Stimulated activated CD8-positive, alpha-beta memory T cell treated with anti-CD3 and anti-CD28 coated beads, Interleukin-4, amount 100 ng/mL, for 4 hours (primary cell): ENCODE data around the gene RPS6KB2.
A peak's percentile ranks its signal among the peaks of the same experiment; 100 is the strongest.

Source experiments
- DNase-seq, 2 donors: peaks; one replicate each; pipeline ENCODE4 v3.0.0-alpha.2; 2020; ENCODE audit warnings: low read depth in 2 of 2, low spot score in 1 of 2

Gene RPS6KB2

DNA sequence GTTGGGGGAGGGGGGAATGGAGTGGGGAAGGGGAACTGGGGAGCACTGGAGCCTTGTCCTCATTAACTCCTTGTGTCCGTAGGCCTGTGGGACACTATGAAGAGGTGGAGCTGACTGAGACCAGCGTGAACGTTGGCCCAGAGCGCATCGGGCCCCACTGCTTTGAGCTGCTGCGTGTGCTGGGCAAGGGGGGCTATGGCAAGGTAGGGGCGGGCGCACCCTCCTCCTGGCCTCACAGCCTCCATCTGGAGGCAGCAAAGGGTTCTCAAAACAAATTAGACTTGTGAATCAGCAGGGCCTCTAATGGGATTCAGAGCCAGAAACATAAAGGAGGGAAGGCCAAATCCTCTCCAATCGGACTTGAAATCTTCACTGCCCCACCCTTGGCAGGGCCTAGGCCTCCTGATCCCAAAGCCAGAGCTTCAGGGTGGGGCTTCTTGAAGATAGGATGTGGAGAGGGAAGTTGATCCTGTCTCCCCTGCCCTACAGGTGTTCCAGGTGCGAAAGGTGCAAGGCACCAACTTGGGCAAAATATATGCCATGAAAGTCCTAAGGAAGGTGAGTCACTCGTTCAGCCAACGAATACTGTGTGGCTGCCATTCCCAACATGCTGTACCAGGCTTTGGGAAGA, 859 bp downstream of the RPS6KB2 start:
- DNase-seq: no peak

DNA sequence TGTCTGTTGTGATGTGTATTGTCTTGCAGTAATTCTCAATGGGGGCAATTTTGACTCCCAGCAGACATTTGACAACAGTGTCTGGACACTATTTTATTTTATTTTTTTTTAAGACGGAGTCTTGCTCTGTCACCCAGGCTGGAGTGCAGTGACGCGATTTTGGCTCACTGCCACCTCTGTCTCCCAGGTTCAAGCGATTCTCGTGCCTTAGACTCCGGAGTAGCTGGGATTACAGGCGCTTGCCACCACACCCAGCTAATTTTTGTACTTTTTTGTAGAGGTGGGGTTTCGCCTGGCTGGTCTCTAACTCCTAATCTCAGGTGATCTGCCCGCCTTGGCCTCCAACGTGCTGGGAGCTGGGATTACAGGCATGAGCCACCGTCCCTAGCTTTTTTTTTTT, 1.4 kb downstream of the RPS6KB2 start:
- no peak for DNase-seq

DNA sequence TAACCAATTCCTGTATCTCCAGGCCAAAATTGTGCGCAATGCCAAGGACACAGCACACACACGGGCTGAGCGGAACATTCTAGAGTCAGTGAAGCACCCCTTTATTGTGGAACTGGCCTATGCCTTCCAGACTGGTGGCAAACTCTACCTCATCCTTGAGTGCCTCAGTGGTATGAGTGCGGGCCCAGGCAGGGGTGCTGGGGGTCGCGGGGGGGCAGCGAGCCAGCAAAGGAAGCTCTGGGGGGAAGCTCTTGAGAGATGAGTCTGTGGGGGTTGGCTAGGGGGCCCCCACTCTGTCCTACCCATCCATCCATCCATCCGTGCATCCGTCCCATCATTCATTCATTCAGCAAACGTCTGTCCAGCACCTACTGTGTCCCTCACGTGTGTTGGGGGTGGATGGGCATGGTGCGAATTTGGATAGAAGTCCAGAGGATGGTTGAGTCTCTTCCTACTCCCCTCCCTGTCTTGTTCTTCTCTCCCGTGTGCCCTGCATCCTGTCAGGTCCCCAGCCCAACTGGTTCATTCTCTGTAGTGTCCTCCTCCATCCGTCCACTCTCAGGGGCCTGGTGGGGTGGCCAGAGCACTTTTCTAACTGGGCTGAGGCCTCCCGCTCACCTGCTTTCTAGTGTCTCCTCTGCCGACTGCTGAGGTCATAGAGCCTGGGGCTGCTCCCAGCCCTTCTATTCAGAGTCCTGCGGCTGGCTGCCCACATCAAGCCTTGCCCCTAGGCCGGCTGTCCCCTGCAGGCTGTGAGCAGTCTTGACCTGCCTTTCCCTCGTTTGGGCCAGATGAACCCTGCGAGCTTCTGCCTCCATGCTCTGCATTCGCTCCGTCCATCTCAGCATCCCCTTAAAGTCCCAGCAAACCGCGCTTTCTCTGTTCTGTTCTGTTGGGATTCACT, 3.3 kb downstream of the RPS6KB2 start:
- DNase-seq: no peak

DNA sequence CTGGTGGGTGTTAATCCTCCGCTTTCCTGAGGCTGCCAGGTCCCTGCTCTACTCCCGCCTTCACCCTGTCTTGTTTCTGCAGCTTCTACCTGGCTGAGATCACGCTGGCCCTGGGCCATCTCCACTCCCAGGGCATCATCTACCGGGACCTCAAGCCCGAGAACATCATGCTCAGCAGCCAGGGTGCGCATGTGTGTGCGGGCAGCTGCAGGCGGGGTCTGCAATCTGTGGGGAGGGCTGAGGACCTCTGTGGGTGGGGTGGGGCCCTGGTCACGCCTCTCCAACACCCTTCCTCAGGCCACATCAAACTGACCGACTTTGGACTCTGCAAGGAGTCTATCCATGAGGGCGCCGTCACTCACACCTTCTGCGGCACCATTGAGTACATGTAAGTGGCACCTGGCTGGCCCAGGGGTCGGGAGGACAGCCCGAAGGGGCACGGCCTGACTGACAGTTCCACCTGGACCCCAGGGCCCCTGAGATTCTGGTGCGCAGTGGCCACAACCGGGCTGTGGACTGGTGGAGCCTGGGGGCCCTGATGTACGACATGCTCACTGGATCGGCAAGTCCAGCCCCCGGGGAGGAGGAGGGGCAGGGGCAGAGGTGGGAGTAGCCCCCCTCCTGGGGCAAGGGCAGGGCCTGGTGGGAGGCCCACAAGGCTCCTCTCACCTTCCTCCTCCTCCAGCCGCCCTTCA, 4.5 kb downstream of the RPS6KB2 start:
- no peak for DNase-seq

DNA sequence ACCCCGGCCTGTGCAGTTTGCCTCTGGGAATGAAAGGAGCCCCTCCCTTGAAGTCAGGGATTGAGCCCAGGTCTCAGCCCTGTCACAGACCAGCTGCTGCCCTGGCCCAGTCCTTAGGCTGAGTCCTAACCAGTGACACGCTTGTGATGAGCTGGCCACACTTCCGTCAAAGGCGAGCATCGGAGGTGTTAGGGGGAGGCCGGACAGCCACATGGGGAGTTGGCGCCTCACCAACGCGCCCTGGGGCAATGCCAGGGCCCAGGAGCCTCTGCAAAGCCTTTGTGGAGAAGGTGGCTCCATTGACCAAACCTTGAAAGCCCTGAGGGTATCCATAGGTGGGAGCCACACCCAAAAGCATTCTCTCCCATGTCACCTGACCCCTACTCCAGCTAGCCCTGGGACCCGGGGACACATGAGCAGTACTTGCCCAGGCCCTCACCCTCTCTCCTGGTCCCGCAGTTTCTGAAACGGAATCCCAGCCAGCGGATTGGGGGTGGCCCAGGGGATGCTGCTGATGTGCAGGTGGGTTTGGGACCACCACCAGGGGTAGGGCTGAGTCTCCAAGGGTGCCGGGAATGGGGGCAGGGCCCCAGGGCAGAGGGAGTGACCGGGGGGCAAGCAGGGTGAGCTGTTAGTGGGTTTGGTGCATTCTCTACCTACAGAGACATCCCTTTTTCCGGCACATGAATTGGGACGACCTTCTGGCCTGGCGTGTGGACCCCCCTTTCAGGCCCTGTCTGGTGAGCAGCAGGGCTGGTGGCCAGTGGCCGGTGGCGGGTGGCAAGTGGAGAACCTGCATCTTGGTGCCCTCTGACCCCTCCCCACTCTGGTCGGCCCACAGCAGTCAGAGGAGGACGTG, 5.5 kb downstream of the RPS6KB2 start:
- DNase-seq: no peak

DNA sequence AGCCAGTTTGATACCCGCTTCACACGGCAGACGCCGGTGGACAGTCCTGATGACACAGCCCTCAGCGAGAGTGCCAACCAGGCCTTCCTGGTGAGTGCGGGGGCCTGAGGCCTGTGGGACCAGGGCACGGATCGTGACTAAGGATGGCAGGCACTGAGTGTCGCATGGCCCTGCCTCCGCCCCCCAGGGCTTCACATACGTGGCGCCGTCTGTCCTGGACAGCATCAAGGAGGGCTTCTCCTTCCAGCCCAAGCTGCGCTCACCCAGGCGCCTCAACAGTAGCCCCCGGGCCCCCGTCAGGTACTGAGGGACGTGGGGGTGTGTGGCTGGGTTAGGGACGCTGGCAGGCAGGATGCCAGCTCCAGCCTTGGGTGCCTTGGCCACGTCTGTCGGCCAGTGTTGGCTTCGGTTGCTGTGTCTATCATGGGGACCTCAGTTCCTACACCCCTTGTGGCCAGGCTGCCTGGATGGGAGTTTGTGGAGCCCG, 6.1 kb downstream of the RPS6KB2 start:
- no peak for DNase-seq

DNA sequence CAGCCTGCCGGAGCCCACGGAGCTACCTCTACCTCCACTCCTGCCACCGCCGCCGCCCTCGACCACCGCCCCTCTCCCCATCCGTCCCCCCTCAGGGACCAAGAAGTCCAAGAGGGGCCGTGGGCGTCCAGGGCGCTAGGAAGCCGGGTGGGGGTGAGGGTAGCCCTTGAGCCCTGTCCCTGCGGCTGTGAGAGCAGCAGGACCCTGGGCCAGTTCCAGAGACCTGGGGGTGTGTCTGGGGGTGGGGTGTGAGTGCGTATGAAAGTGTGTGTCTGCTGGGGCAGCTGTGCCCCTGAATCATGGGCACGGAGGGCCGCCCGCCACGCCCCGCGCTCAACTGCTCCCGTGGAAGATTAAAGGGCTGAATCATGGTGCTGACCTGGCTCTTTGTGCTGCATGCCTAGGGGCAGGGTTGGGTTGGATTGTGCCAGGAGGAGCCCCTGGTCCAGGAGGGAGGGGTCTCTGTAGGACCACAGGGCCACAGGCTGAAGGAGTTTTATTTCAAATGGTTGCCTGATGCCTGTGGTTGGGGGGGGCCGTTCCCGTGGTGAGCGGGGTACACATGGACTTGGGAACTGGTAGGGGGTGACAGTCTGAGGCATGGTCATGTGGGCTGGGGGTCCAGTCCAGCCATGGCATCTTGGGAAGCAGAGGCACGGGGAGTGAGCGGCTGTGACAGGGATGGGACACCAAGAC, 6.9 kb downstream of the RPS6KB2 start:
- DNase-seq: no peak

DNA sequence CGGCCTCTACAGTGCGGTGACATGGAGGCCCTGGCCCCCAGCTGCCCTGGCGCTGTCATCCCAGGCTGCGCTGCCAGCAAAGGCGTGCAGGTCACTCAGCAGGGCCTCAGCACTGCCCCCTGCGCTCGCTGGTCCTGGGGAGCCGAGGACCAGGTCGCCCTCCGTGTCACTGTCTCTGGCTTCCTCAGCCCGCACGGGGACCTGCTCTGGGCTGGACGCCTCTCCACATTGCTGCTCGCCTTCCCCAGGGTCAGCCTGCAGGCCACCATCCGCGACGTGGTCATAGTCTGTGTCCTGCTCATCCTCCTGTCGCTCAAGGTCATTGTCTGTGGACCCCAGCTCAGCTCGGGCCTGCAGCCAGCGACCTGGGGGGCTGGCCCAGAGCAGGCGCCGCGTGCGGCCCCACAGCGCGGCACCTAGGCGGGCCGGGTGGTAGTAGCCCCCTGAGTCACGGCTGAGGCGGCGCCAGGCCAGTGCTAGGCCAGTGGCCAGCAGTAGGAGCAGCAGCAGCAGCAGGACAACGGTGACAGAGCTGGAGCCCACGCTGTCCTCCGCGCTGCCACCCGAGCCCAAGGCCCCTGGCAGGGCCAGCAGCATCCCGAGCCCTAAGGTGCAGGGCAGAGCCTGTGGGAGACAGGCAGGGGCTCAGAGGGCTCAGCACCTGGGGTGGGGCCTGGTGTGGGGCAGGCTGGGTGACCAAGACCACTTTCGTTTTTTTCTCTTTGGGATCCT, 7.6 kb downstream of the RPS6KB2 start:
- no peak for DNase-seq

DNA sequence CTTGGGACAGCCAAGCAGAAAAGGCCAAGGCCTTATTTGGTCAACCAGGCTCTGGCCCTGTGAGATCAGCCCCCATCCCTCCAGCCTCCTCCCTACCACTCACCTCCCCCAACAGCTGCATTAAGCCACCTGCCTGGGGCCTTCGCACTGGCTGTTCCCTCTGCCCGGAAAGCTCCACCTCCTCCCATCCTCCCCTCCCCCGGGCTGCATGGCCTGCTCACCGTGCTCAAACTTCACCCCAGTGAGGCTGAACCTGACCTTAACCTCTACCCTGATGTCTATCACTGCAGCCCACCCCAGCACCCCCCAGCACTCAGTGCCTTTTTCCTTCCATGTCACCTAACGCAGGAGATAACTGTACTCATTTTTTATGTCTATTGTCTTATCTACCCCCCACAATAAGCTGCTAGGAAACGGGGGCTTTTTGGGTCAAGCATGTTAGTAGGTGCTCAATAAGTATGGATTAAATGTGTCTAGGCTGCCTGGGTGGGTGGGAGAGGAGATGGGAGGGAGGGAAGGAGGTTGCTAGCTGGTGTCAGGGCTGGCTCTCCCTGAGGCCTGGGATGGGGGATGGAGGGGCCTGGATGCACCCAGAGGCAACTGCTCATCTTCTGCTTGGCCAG, 8.3 kb downstream of the RPS6KB2 start:
- DNase-seq: no peak

DNA sequence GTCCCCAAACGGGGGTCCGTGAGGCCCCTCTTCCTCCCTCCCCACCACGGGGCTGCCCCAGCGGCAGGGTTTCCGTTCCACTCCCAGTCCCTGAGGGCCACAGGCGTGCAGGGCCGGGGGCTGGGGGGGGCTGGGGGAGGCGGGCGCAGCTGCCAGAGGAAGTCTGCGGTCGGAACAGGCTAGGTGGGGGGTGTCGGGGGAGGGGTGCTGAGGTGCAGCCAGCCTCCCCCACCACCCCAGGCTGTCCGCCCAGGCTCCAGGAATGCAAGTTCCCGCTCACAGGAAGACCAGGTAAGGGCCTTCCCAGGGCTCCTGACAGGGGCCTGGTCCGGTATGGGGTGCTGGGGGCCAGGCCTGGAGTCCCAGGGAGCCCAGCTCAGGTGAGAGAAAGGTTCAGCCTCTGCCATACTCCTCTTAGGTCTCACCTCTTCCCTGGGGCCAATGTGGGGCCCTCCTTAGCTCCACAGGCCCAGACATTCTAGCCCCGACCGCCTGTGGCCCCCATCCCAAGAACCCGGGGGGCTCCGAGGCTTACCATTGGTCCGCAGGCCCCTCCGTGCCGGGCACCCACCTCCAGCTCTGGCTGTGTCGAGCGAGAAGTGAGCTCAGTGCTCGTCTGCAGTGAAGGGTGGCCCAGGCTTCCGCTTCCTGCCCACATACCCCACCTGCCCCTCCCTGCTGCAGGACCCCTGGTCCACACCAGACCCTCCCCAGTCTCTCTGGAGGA, 9.0 kb downstream of the RPS6KB2 start, which contains the start of gene PTPRCAP:
Gene PTPRCAP (minus strand): TSS at position 601 of the 727 bp plus-strand sequence. CDS start 63 bp downstream, at position 538.
- DNase-seq: peak; percentile 49 to 62

DNA sequence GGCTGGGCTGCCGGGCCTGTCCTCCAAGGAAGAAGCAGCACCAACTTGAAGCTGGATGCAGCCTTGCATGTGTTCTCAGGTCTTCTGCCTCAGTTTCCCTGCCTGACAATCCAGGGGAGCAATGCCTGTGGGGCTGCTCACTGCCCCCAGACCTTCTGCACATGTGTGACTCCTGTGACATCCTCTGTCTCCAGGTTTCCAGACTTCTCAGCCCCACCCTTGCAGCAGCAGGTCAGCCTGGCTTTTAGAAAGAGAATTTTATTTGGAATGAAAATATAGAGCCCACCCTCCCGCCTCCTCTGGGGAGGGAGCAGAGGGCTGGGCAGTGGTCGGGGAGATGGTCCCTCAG, 9.5 kb downstream of the RPS6KB2 start:
- no peak for DNase-seq

DNA sequence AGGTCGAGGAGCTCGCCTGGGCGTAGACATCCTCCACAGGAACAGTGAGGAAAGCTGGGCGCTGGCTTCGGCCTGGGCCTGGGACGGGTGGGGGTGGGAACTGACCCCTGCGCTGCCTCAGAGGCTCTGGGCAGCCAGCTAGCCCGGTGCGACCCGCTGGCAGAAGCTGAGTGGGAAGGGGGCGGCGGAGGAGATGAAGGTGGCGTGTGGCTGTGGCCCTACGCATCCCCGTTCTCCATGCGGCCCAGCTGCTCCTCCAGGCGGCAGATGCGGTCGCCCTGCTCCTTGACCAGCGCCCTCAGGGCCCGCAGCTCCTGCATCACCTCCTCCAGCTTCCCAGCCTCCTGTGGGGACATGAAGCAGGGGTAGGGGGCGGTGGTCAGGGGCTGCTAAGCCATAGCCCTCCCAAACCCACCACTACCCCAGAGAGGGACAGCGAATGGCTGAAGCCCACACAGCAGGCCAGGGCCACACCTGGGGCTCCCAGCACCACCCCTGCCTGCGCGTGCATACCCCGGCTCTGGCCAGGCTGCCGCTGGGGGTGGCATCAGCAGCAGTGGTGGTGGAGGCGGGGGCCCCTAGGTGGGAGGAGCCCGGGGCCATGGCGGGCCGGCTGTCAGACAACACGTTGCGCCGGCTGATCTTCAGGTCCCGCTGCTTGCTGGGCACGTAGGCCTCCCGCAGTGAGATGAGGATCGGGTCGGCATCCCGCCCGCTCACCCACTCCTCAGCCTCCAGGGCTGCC, 10.0 kb downstream of the RPS6KB2 start:
- DNase-seq: peak in 1 of 2 donors; percentile 48

DNA sequence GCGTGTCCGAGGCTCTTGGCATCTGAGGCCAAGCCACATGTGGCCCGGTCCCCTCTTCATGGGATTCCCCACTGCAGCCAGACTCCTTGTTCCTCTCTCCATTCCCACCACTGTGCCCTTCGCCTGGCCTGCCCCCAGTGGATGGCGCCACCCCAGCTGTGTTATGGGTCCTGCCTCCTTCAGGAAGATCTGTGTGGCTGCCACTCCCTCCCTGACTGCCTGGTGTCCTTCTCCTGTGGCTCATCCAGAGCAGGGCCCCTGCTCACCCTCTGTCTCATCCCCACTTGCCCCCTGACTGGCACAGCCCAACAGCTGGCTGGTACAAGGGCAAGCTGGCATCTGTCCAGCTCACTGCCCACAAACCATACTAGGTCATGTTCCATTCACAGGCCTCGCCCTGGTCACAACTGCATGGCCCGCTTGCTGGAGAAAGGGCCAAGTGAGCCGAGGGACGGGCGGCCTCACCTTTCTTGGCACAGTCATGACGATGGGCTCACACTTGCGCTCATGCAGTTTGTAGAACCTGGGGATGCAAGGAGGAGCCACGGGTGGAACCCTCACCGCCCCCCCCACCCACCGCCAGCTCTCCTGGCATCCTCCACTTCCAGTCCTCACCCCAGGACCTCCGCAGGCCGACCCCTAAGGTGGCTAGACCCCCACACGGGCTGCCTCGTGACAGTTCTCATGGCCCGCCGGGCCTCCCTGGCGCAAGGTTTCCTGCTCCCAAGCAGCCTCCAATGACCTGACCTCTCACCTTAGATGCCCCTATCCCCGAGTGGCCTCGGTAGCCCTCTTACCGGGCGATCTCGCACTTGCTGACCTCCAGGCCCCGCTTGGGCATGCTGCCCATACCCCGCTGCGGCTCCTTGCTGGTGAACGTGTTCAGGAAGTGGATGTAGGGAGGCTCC, 11.3 kb downstream of the RPS6KB2 start:
- DNase-seq: no peak

DNA sequence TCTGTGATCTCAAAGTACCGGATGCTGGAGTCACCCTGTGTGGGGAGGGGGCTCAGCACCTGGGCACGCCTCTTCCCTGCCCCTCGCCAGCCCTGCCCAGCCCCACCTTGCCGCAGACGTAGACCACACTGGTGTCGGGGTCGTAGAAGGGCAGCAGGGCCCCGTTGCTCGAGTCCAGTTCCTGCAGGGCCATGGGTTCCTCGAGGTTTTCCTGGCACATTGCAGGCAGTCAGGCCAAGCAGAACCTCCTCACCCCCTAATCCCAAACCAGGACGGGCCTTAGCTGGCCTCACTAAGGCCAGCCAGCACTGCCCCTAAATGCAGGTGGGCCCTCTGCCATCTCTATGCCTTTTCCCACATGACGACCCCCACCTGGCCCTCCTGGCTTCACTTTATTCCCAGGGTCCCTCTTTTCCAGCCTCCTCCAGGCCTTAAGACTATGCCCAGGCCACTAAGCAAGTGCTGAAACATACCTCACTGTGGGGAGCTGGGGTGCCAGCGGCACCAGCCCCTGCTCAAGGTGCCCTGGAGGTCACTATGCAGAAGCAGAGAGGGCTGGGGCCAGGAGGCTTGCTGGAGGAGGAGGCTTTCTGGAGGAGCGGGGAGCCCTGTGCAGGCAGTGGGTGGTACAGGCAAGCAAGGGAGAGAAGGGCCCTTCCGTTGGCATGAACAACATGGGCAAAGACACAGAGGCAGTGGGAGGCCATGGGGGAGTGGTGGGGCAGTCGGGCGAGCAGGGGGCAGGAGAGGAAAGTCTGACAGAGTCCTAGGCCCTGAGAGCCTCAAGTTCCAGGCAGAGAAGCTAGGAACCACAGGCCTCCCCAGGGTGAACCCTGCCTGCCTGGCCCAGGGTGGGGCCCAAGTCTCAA, 12.2 kb downstream of the RPS6KB2 start:
- no peak for DNase-seq

DNA sequence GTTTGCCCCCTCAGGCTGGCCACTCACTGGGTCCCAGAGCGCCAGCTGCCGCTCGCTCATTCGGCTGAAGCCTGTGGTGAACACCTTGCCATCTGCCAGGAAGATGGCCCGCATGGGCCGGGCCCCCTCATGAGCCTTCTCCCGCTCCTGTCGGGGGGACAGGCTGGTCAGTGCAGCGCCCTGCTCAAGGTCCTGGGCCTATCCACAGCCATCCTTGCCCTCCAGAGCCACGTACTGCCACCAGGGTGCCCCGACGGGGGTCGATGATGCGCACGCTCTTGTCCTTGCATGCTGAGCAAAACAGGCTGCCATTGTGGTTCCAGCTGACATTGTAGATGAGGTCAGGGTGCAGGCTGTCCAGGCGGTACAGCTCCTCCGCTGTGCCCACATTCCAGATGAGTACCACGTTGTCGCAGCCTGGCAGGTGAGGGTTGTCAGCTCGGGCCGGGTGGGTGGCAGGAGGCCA, 12.8 kb downstream of the RPS6KB2 start:
- DNase-seq: no peak
